Measurements from ENCODE around the gene GP9. TPM values are rescaled to one million over a fixed set of nuclear protein-coding genes. Genes with fewer than 3 reads are reported as not detected.

GP9 gene
- total RNA-seq, 1 experiment from 2014 or later: not detected

- Histone ChIP-seq H3K9ac (ENCODE audit: extremely low read depth, insufficient read length, low read length) (no peak overlapping the region), H3K27ac (ENCODE audit: insufficient read length, low read depth, low read length) (no peak overlapping the region), H4K20me1 (ENCODE audit: control insufficient read depth, insufficient read depth, insufficient read length) (no peaks in the 10 kb centered on the region), H3K9me3 (ENCODE audit: control insufficient read depth, low read depth, low read length) (no peaks in the 10 kb centered on the region), H2BK5ac (ENCODE audit: insufficient read length, low read length) (no peak overlapping the region), H2AK5ac (ENCODE audit: insufficient read length, low read length) (no peak overlapping the region), H3K79me1 (ENCODE audit: insufficient read depth, low read depth, low read length, poor library complexity, severe bottlenecking) (no peaks in the 10 kb centered on the region), H3K14ac (ENCODE audit: insufficient read depth, low read length) (no peak overlapping the region), H3K23ac (ENCODE audit: insufficient read length, low read depth, low read length) (no peak overlapping the region), H2BK20ac (ENCODE audit: low read depth, low read length, poor library complexity, severe bottlenecking) (no peak overlapping the region), H3K4me2 (ENCODE audit: insufficient read depth, insufficient read length, low read length) (no peak overlapping the region), H3K27me3 (ENCODE audit: insufficient read depth, low read length) (no peaks in the 10 kb centered on the region), H3K4me1 (ENCODE audit: insufficient read depth, low read length) (no peaks in the 10 kb centered on the region), H2AFZ (ENCODE audit: low read length) (no peak overlapping the region), H3K4ac (ENCODE audit: low read depth, low read length) (no peak overlapping the region), H4K91ac (ENCODE audit: insufficient read length, low read depth, low read length) (no peak overlapping the region), H3K23me2 (ENCODE audit: insufficient read length, low read depth, low read length, poor library complexity, severe bottlenecking) (no peaks in the 10 kb centered on the region), H3K79me2 (ENCODE audit: insufficient read depth, low read length) (no peaks in the 10 kb centered on the region), H2BK12ac (ENCODE audit: insufficient read length, low read depth, low read length) (no peak overlapping the region), H3K56ac (ENCODE audit: insufficient read length, low read depth, low read length) (no peak overlapping the region), H3T11ph (ENCODE audit: low read length) (no peak overlapping the region), H2BK15ac (ENCODE audit: low read depth, low read length) (no peak overlapping the region), H2BK120ac (ENCODE audit: low read depth, low read length, poor library complexity, severe bottlenecking) (no peak overlapping the region), H3K18ac (ENCODE audit: insufficient read length, low read depth, low read length) (no peak overlapping the region), H4K5ac (ENCODE audit: insufficient read length, low read depth, low read length) (no peak overlapping the region), H4K8ac (replicated peaks; ENCODE audit: insufficient read length, low read depth, low read length) (no peak overlapping the region)
- Mint-ChIP-seq H3K36me3 (ENCODE audit: insufficient read depth in 1 of 3, low read depth in 3 of 3) (no peaks in the 10 kb centered on the region), H3K9me3 (no peaks in the 10 kb centered on the region), H3K27me3 (ENCODE audit: low read depth) (peaks cover 26% of the 10 kb centered on the region), H3K4me3 (no peak overlapping the region), H3K27ac (no peak overlapping the region), H3K4me1 (peaks cover 2 to 15% of the 10 kb centered on the region in 2 experiments)
- WGBS (ENCODE audit: extremely low coverage, insufficient read length, low lambda C conversion rate): no CpG with 5 or more reads among the region's 3 CpGs
- no peak for TF ChIP-seq CTCF (conservative IDR thresholded peaks at IDR 0.05)
- no peak for DNase-seq
These were observed 41.3 kb upstream of the GP9 start for GRCh38 chr3:129019266-129019665.

All from H9 (cell line).